ENCODE data around the gene SLC19A1. TPM values are rescaled to one million over a fixed set of nuclear protein-coding genes. Genes with fewer than 3 reads are reported as not detected.
"Not testable (repeated sequence)": the region's sequence is repeated elsewhere in the genome, so short reads cannot be mapped to it uniquely, and the experiment has no call there.

SLC19A1 gene
- total and polyA plus RNA-seq, 4 donors, result 8.4 to 28.0 (median 13.0) TPM

DNA sequence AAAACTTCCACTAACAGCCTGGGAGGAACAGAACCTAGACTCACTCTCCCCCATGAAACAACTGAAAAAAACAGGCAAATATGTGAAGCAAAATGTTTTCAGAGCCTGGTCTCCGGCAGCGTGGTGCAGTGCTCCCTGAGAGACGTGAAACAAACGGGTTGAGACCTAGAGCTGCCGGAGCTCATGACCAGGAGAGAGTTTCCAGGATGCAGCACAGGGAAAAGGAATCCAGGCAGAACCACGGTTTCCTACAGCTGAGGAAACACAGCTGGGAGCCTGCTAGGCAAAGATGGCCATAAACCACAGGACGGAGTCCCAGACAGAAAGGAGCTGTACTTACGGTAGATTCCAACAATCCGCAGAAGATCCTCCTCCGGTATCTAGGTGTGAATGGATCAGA, 20.2 kb upstream of the SLC19A1 start:
- DNase-seq (ENCODE audit: low spot score), result no peak
- no peaks in the 10 kb centered on the region for H3K9me3 ChIP-seq (ENCODE audit: control insufficient read depth in 4 of 4, low read length in 3 of 4)
- 71% methylated on average over 10 of the region's 10 CpGs for WGBS
- peaks cover 0 to 3% (median 0%) of the 10 kb centered on the region in 4 donors for H3K4me1 ChIP-seq (ENCODE audit: control insufficient read depth in 4 of 4, insufficient read depth in 4 of 4, low read length in 3 of 4)
- TF ChIP-seq, protein P1, sequence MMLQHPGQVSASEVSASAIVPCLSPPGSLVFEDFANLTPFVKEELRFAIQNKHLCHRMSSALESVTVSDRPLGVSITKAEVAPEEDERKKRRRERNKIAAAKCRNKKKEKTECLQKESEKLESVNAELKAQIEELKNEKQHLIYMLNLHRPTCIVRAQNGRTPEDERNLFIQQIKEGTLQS (IDR thresholded peaks at IDR 0.05), result no peak
- TF ChIP-seq TAF1 (conservative IDR thresholded peaks at IDR 0.05) (no peak), HNF4G (IDR thresholded peaks at IDR 0.05) (no peak), REST (IDR thresholded peaks at IDR 0.05) (no peak), ZBTB33 (IDR thresholded peaks at IDR 0.05) (no peak), HNF4A (conservative IDR thresholded peaks at IDR 0.05) (no peak), FOXA2 (IDR thresholded peaks at IDR 0.05) (no peak), GABPA (IDR thresholded peaks at IDR 0.05 in 1 of 2, conservative IDR thresholded peaks at IDR 0.05 in 1 of 2) (no peak), FOXA1 (IDR thresholded peaks at IDR 0.05) (no peak), RAD21 (IDR thresholded peaks at IDR 0.05) (no peak), CTCF (IDR thresholded peaks at IDR 0.05; ENCODE audit: low read depth, low read length, missing input control) (no peak), SP1 (IDR thresholded peaks at IDR 0.05) (no peak), EGR1 (IDR thresholded peaks at IDR 0.05; ENCODE audit: low read depth in 2 of 2) (no peak), JUND (IDR thresholded peaks at IDR 0.05) (no peak)
- no peaks in the 10 kb centered on the region for H3K36me3 ChIP-seq (ENCODE audit: control insufficient read depth in 4 of 4, insufficient read depth in 3 of 4, low read depth in 1 of 4, low read length in 3 of 4)
- no peak overlapping the region for H3K27ac ChIP-seq (ENCODE audit: low read depth in 1 of 2, low read length in 2 of 2)
- no peak overlapping the region for H3K4me3 ChIP-seq (ENCODE audit: low read depth in 1 of 3, low read length in 3 of 3)
- H3K27me3 ChIP-seq (ENCODE audit: control insufficient read depth in 4 of 4, insufficient read depth in 4 of 4, low read length in 3 of 4), result peaks cover 0 to 8% (median 1%) of the 10 kb centered on the region in 4 donors
- no peak overlapping the region for H3K9ac ChIP-seq (ENCODE audit: low read depth in 1 of 2, low read length in 2 of 2)

DNA sequence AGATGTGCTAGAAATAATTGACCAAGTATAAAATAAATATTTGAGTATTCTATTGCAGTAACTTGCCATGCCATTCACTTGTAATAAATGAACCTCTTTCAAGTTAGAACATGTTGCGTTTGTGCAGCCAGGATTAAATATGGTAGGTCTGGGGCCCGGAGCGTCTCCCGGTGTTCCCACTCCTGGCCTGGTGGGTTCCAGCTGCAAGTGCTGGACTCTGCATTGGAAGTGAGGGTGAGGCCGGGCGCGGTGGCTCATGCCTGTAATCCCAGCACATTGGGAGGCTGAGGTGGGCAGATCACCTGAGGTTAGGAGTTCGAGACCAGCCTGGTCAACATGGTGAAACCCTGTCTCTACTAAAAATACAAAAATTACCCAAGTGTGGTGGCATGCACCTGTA, 19.0 kb upstream of the SLC19A1 start:
- not testable (repeated sequence) for DNase-seq (ENCODE audit: low spot score); H3K4me1 ChIP-seq (ENCODE audit: control insufficient read depth in 4 of 4, insufficient read depth in 4 of 4, low read length in 3 of 4); H3K9me3 ChIP-seq (ENCODE audit: control insufficient read depth in 4 of 4, low read length in 3 of 4); H3K4me3 ChIP-seq (ENCODE audit: low read depth in 1 of 3, low read length in 3 of 3); H3K36me3 ChIP-seq (ENCODE audit: control insufficient read depth in 4 of 4, insufficient read depth in 3 of 4, low read depth in 1 of 4, low read length in 3 of 4); H3K27ac ChIP-seq (ENCODE audit: low read depth in 1 of 2, low read length in 2 of 2); H3K9ac ChIP-seq (ENCODE audit: low read depth in 1 of 2, low read length in 2 of 2); H3K27me3 ChIP-seq (ENCODE audit: control insufficient read depth in 4 of 4, insufficient read depth in 4 of 4, low read length in 3 of 4)
- 81% methylated on average over 8 of the region's 8 CpGs for WGBS
